H1 (cell line): ENCODE data around the gene AMHR2. TPM values are rescaled to one million over a fixed set of nuclear protein-coding genes. Genes with fewer than 3 reads are reported as not detected.

Experiments used
- ATF3 ChIP-seq: IDR thresholded peaks from 2 replicates; pipeline ENCODE4 v1.6.1; 2011; ENCODE audit warnings: low read depth, mild to moderate bottlenecking, low read length; ENCODE audit not compliant: insufficient read depth
- CHD2 ChIP-seq: IDR thresholded peaks from 2 replicates; pipeline ENCODE4 v1.6.1; 2012; ENCODE audit warnings: low read length, improper control_type of control experiment
- CHD7 ChIP-seq: fragments of 300-600 bp; sonication (generic); IDR thresholded peaks from 2 replicates; pipeline ENCODE4 v1.7.1; 2012; ENCODE audit warnings: low read length, moderate library complexity, mild to moderate bottlenecking, inconsistent platforms; ENCODE audit not compliant: insufficient replicate concordance
- EGR1 ChIP-seq: IDR thresholded peaks from 2 replicates; pipeline ENCODE4 v1.6.1; 2011; ENCODE audit warnings: low read depth, low read length, borderline replicate concordance
- POLR2A ChIP-seq, 2 experiments: IDR thresholded peaks; 1 replicate in 1 of 2; 2 replicates in 1 of 2; pipeline ENCODE4 v1.6.1; 2011; ENCODE audit warnings: low read depth in 2 of 2, low read length in 2 of 2, mild to moderate bottlenecking in 2 of 2; ENCODE audit errors: control extremely low read depth in 1 of 2
- POLR2AphosphoS5 ChIP-seq: IDR thresholded peaks from 2 replicates; pipeline ENCODE4 v1.6.1; 2011; ENCODE audit warnings: low read depth, low read length
- SUZ12 ChIP-seq: fragments of 200-600 bp; sonication (generic); IDR thresholded peaks from 2 replicates; pipeline ENCODE4 v1.6.1; 2012; ENCODE audit warnings: mild to moderate bottlenecking, inconsistent platforms, low read length, moderate library complexity, mixed read lengths
- TAF7 ChIP-seq: optimal IDR thresholded peaks from 2 replicates; pipeline ENCODE3; 2011; ENCODE audit warnings: low read depth, mild to moderate bottlenecking, inconsistent platforms, low read length, moderate library complexity, borderline replicate concordance
- TBP ChIP-seq: IDR thresholded peaks from 2 replicates; pipeline ENCODE4 v1.6.1; 2011; ENCODE audit warnings: low read depth, low read length, improper control_type of control experiment
- USF2 ChIP-seq: IDR thresholded peaks from 2 replicates; pipeline ENCODE4 v1.6.1; 2011; ENCODE audit warnings: low read length, improper control_type of control experiment
- ZNF274 ChIP-seq: IDR thresholded peaks from 2 replicates; pipeline ENCODE4 v1.7.0; 2012; ENCODE audit warnings: low read length, borderline replicate concordance; ENCODE audit errors: extremely low read depth
- polyA plus RNA-seq, 7 experiments: library from polyadenylated mRNA; depleted of rRNA in 3 of 7; stranded (reverse) in 5 of 7; unstranded in 2 of 7; fragments of >200 nt in 5 of 7; fragments of 200-250 nt in 2 of 7; gene quantifications; 1 replicate in 5 of 7; 2 replicates in 1 of 7; 4 replicates in 1 of 7; pipeline versions ENCODE4 v1.2.1 to v1.2.3, GENCODE V29; 2011 to 2013; ENCODE audit warnings: missing spikeins in 2 of 7, mixed read lengths in 2 of 7
- total RNA-seq: library from RNA; stranded (reverse); fragmentation: NEBNext Ultra II Directional; extraction: Animal tissue kit (Norgen Biotek cat#: 25700); gene quantifications from 2 replicates; pipeline ENCODE4 v1.2.1, GENCODE V29; 2021

The AMHR2 gene
- total and polyA plus RNA-seq, 2 of the 8 experiments (the other 6 are each of a cell fraction or from before 2014, with no cell fraction given) = 0.29 to 0.35 TPM

DNA sequence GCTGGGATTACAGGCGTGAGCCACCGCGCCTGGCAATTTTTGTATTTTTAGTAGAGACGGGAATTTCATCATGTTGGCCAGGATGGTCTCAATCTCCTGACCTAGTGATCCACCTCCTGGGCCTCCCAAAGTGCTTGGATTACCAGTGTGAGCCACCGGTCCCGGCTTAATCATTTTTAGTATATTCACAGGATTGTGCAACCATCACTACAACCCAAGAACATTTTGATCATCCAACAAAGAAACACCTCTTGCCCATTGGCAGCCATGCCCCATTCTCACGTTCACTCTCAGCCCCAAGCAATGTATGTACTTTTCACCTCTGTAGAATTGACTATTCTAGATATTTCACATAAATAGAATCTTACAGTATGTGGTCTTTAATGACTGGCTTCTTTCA is 23.8 kb upstream of the AMHR2 start (continued):
- TF ChIP-seq CHD7 (no peak), TAF7 (no peak), ATF3 (no peak), EGR1 (no peak), SUZ12 (no peak), POLR2A (IDR thresholded peaks at IDR 0.05; ENCODE audit: control extremely low read depth in 1 of 2, low read depth in 2 of 2, low read length in 2 of 2) (no peak), ZNF274 (no peak), CHD2 (no peak), USF2 (no peak), TBP (no peak), POLR2AphosphoS5 (no peak)
